SK-N-MC (cell line): ENCODE data around the gene PTPRJ.

ENCODE experiments used
- FOXP2 ChIP-seq: optimal IDR thresholded peaks from 2 replicates; pipeline ENCODE3; 2011; ENCODE audit warnings: mild to moderate bottlenecking, moderate library complexity; ENCODE audit not compliant: insufficient read depth; ENCODE audit errors: extremely low read length, control extremely low read depth
- POLR2AphosphoS5 ChIP-seq: IDR thresholded peaks from 2 replicates; pipeline ENCODE4 v1.6.1; 2012; ENCODE audit warnings: mild to moderate bottlenecking, low read depth, low read length, borderline replicate concordance

GRCh38 chr11:48031602-48032001 lies 51.2 kb downstream of the PTPRJ start:
- TF ChIP-seq POLR2AphosphoS5 (no peak), FOXP2 (no peak)
